Measurements from ENCODE around the gene SRM. TPM values are rescaled to one million over a fixed set of nuclear protein-coding genes. Genes with fewer than 3 reads are reported as not detected.

The SRM gene
- total and polyA plus RNA-seq, 2 of the 13 experiments (the other 11 are each of a cell fraction or from before 2014, with no cell fraction given) = 27.9 to 31.8 TPM

GRCh38 chr1:11059155-11059967 lies 457 bp downstream of the SRM start (continued):
- TF ChIP-seq TRIM22 (IDR thresholded peaks at IDR 0.05) = no peak
- TF ChIP-seq SIN3B (IDR thresholded peaks at IDR 0.05; ENCODE audit: low read length) = no peak
- no peak for TF ChIP-seq ZNF530 (CRISPR knock-in tag; IDR thresholded peaks at IDR 0.05; ENCODE audit: low read depth)
- no peak for TF ChIP-seq FOXP1 (IDR thresholded peaks at IDR 0.05)
- TF ChIP-seq FOXP1 (CRISPR knock-in tag; IDR thresholded peaks at IDR 0.05) = no peak
- TF ChIP-seq MAFG (CRISPR knock-in tag; IDR thresholded peaks at IDR 0.05) = 0 out of 2 replicates have a peak, but pooled peaks have one; percentile 51
- no peak for TF ChIP-seq NONO (IDR thresholded peaks at IDR 0.05)
- no peak for TF ChIP-seq NONO (CRISPR knock-in tag; conservative IDR thresholded peaks at IDR 0.05)
- TF ChIP-seq MED1 (CRISPR knock-in tag; IDR thresholded peaks at IDR 0.05) = 0 out of 2 replicates have a peak, but pooled peaks have one; percentile 20
- TF ChIP-seq ELF4 (CRISPR knock-in tag; IDR thresholded peaks at IDR 0.05; ENCODE audit: borderline replicate concordance) = no peak
- no peak for TF ChIP-seq ZNF10 (CRISPR knock-in tag; IDR thresholded peaks at IDR 0.05; ENCODE audit: borderline replicate concordance, low read depth)
- TF ChIP-seq ZNF792 (CRISPR knock-in tag; IDR thresholded peaks at IDR 0.05) = no peak
- TF ChIP-seq ZBTB20 (CRISPR knock-in tag; IDR thresholded peaks at IDR 0.05; ENCODE audit: borderline replicate concordance, low read depth) = no peak
- no peak for TF ChIP-seq ZNF576 (CRISPR knock-in tag; IDR thresholded peaks at IDR 0.05)
- peak; percentile 67 for TF ChIP-seq ARID4A (CRISPR knock-in tag; IDR thresholded peaks at IDR 0.05; ENCODE audit: borderline replicate concordance)
- no peak for TF ChIP-seq SMAD9 (CRISPR knock-in tag; IDR thresholded peaks at IDR 0.05)
- TF ChIP-seq MXD1 (CRISPR knock-in tag; IDR thresholded peaks at IDR 0.05) = peak; percentile 80; the same call in 1 of the 2 replicates
- no peak for TF ChIP-seq ZBTB21 (CRISPR knock-in tag; IDR thresholded peaks at IDR 0.05)
- TF ChIP-seq ZFP36L2 (CRISPR knock-in tag; IDR thresholded peaks at IDR 0.05) = no peak
- TF ChIP-seq ZNF260 (CRISPR knock-in tag; IDR thresholded peaks at IDR 0.05; ENCODE audit: borderline replicate concordance, low read depth) = no peak
- TF ChIP-seq LBX2 (CRISPR knock-in tag; IDR thresholded peaks at IDR 0.05; ENCODE audit: borderline replicate concordance) = no peak
- no peak for TF ChIP-seq ETV5 (CRISPR knock-in tag; IDR thresholded peaks at IDR 0.05; ENCODE audit: borderline replicate concordance)
- no peak for TF ChIP-seq ZSCAN5A (CRISPR knock-in tag; IDR thresholded peaks at IDR 0.05; ENCODE audit: borderline replicate concordance)
